ENCODE measurements around the gene INAFM2. TPM values are rescaled to one million over a fixed set of nuclear protein-coding genes. Genes with fewer than 3 reads are reported as not detected.

The INAFM2 gene
- total RNA-seq, 2 donors from 2014 or later: 45.5 to 48.9 TPM

DNA sequence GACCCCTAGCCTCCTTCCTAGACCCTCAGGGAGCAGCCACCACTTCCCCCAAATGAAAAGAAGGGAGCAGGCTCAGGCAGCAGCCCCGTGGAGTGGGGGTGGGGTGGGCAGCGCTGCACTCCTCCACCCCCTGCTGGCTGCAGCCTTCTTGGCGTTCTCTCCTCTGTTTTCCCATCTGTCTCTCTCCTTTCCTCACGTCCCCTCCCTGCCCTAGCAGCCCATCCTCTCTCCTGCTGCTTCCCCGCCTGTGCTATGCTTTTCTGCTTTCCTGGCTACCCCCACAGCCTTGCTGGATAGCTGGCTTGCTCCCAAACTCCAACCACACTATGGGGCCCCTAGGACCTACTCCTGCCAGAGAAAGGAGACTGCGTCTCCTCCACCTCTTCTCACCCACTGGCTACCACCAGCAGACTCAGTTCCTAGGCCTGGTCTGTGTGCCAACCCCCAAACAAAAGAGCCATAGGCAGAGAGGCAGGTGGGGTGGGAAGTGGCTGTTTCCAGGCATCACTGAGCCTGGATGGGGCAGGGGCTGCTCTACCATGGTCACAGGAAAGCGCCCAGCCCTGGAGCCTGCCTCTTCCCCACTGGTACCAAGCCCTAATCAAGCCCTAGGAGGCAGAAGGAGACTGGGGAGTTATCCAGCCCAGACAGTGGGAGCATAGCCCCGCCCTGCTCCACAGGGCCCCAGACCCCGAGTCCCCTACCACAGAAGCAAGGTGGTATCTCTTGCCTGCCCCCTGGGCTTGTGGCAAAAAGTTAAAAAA is 31.1 kb downstream of the INAFM2 start:
- H3K4me1 ChIP-seq: peaks cover 0 to 15% of the 10 kb centered on the region in 2 donors
- H3K27me3 ChIP-seq: no peaks in the 10 kb centered on the region
- DNase-seq (ENCODE audit: low spot score): no peak
- no peak overlapping the region for H3K27ac ChIP-seq
- no peaks in the 10 kb centered on the region for H3K36me3 ChIP-seq
- no peak overlapping the region for H3K4me3 ChIP-seq
- TF ChIP-seq CTCF (IDR thresholded peaks at IDR 0.05): peak in 1 of 2 donors; percentile 54
- no peaks in the 10 kb centered on the region for H3K9me3 ChIP-seq

DNA sequence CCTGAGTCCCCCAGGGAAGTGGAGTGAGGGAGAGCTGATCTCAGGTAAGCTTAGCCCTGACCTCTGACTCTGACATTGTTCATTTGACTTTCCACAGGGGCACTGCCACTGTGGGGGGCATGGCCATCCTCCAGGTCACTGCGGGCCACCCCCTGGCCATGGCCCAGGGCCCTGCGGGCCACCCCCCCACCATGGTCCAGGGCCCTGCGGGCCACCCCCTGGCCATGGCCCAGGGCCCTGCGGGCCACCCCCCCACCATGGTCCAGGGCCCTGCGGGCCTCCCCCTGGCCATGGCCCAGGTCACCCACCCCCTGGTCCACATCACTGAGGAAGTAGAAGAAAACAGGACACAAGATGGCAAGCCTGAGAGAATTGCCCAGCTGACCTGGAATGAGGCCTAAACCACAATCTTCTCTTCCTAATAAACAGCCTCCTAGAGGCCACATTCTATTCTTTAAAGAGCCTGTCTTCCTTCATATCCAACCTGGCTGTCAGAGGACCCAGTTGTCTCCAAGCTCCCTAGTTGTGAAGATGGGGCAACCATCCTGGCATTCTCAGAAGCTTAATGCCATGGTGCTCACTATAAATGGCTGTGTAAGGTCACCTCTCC is 32.6 kb downstream of the INAFM2 start:
- no peaks in the 10 kb centered on the region for H3K36me3 ChIP-seq
- DNase-seq (ENCODE audit: low spot score): no peak
- peaks cover 0 to 15% of the 10 kb centered on the region in 2 donors for H3K4me1 ChIP-seq
- no peak for TF ChIP-seq CTCF (IDR thresholded peaks at IDR 0.05)
- H3K27me3 ChIP-seq: no peaks in the 10 kb centered on the region
- no peaks in the 10 kb centered on the region for H3K9me3 ChIP-seq
- no peak overlapping the region for H3K27ac ChIP-seq
- H3K4me3 ChIP-seq: no peak overlapping the region

DNA sequence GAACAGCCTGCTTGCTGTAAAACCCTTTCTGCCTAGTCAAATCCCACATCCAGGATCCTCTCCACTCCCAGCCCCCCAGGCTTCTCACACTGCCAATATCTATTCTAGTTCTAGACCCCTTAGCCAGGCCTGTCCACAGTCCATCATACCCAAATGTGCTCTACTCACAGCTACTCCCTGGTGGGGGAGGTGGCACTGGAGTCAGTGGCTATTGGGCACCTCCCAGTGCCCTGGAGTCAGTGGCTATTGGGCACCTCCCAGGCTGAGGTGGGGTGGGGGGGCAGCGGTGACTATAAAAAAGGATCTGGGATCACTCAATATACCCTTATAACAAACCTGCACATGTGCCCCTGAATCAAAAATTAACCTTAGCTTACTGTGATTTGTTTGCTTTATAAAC is 33.8 kb downstream of the INAFM2 start:
- H3K27me3 ChIP-seq: no peaks in the 10 kb centered on the region
- no peak for DNase-seq (ENCODE audit: low spot score)
- TF ChIP-seq CTCF (IDR thresholded peaks at IDR 0.05): no peak
- H3K4me1 ChIP-seq: peaks cover 0 to 15% of the 10 kb centered on the region in 2 donors
- H3K9me3 ChIP-seq: no peaks in the 10 kb centered on the region
- H3K4me3 ChIP-seq: no peak overlapping the region
- H3K36me3 ChIP-seq: no peaks in the 10 kb centered on the region
- H3K27ac ChIP-seq: no peak overlapping the region

GRCh38 chr15:40357723-40358470 is 34.4 kb downstream of the INAFM2 start, which contains the start of gene DISP2:
TSS of gene DISP2 (plus strand) at chr15:40358219. CDS start at chr15:40358322, 103 bp downstream.
- no peaks in the 10 kb centered on the region for H3K9me3 ChIP-seq
- H3K36me3 ChIP-seq: no peaks in the 10 kb centered on the region
- H3K4me1 ChIP-seq: peaks cover 0 to 15% of the 10 kb centered on the region in 2 donors
- peak within 1 kb of the TSS; percentile 6 to 40 for H3K27ac ChIP-seq
- H3K4me3 ChIP-seq: peak within 1 kb of the TSS; percentile 35 to 57
- H3K27me3 ChIP-seq: no peaks in the 10 kb centered on the region
- peak; percentile 76 for DNase-seq (ENCODE audit: low spot score)
- peak in 1 of 2 donors; percentile 12 for TF ChIP-seq CTCF (IDR thresholded peaks at IDR 0.05)

GRCh38 chr15:40358471-40359353 is 35.2 kb downstream of the INAFM2 start:
- H3K27ac ChIP-seq: peak overlapping the region; percentile 6 to 40
- DNase-seq (ENCODE audit: low spot score): no peak
- H3K4me1 ChIP-seq: peaks cover 0 to 15% of the 10 kb centered on the region in 2 donors
- H3K4me3 ChIP-seq: peak overlapping the region; percentile 32 to 57
- no peak for TF ChIP-seq CTCF (IDR thresholded peaks at IDR 0.05)
- H3K27me3 ChIP-seq: no peaks in the 10 kb centered on the region
- no peaks in the 10 kb centered on the region for H3K9me3 ChIP-seq
- no peaks in the 10 kb centered on the region for H3K36me3 ChIP-seq

All from right atrium auricular region (tissue), 2 donors.